AG10803 (cell line): ENCODE measurements around the gene CAST.

ENCODE experiments used
- DNase-seq: peaks from one replicate; pipeline ENCODE4 v3.0.0; 2010; ENCODE audit warnings: low read depth
- H3K4me3 ChIP-seq: 2 replicates; pipeline ENCODE4 v1.5.1; 2011; ENCODE audit warnings: mild to moderate bottlenecking, low read length, control low read depth
- CTCF ChIP-seq: conservative IDR thresholded peaks from 2 replicates; pipeline ENCODE4 v1.5.1; 2011; ENCODE audit warnings: mild to moderate bottlenecking, low read length, control low read depth, inconsistent platforms

Gene CAST

GRCh38 chr5:96733771-96734500, 71.8 kb downstream of the CAST start:
- TF ChIP-seq CTCF: no peak
- no peak overlapping the region for H3K4me3 ChIP-seq
- no peak for DNase-seq

GRCh38 chr5:96734871-96735325, 72.7 kb downstream of the CAST start:
- TF ChIP-seq CTCF: peak; percentile 14; the same call in 1 of the 2 replicates
- peak; percentile 76 for DNase-seq
- H3K4me3 ChIP-seq: no peak overlapping the region

- TF ChIP-seq CTCF: no peak
- no peak overlapping the region for H3K4me3 ChIP-seq
- no peak for DNase-seq
Measured at GRCh38 chr5:96736937-96737336, 74.8 kb downstream of the CAST start.

- no peak overlapping the region for H3K4me3 ChIP-seq
- TF ChIP-seq CTCF: no peak
- DNase-seq: no peak
Measured at GRCh38 chr5:96741106-96741505, 78.9 kb downstream of the CAST start.

- no peak for TF ChIP-seq CTCF
- no peak for DNase-seq
- no peak overlapping the region for H3K4me3 ChIP-seq
Measured at GRCh38 chr5:96741891-96742309, 79.7 kb downstream of the CAST start.

GRCh38 chr5:96742538-96742937, 80.4 kb downstream of the CAST start:
- no peak overlapping the region for H3K4me3 ChIP-seq
- TF ChIP-seq CTCF: no peak
- DNase-seq: no peak

GRCh38 chr5:96743065-96743768, 81.0 kb downstream of the CAST start:
- no peak for TF ChIP-seq CTCF
- DNase-seq: peak; percentile 31
- no peak overlapping the region for H3K4me3 ChIP-seq
